ENCODE data around the gene ATP8A2.

- TF ChIP-seq TCF7L2 (IDR thresholded peaks at IDR 0.05; ENCODE audit: low read depth, low read length) (no peak), CTCF (IDR thresholded peaks at IDR 0.05) (no peak), POLR2AphosphoS5 (IDR thresholded peaks at IDR 0.05; ENCODE audit: low read depth, low read length) (no peak), SIN3A (IDR thresholded peaks at IDR 0.05; ENCODE audit: borderline replicate concordance, insufficient read depth, low read depth, low read length) (no peak), REST (IDR thresholded peaks at IDR 0.05; ENCODE audit: insufficient read depth in 1 of 2, low read depth in 2 of 2, low read length in 1 of 2) (no peak)
Measured at GRCh38 chr13:25709088-25709487, 337.3 kb downstream of the ATP8A2 start.

Data from Panc1 (cell line).